ENCODE data around the gene P2RY12. TPM values are rescaled to one million over a fixed set of nuclear protein-coding genes. Genes with fewer than 3 reads are reported as not detected.

P2RY12 gene
- polyA plus RNA-seq, 2 of the 4 experiments (the other 2 are of a cell fraction), result not detected

- POLR2A ChIA-PET, result no interaction called here
Measured at GRCh38 chr3:151290673-151291072, 93.9 kb downstream of the P2RY12 start.

More at GRCh38 chr3:151290673-151291072, 93.9 kb downstream of the P2RY12 start:
- peak in 1 of 2 experiments; percentile 48 for DNase-seq (ENCODE audit: low read depth in 1 of 2, low spot score in 1 of 2)
- no peak overlapping the region for H3K4me3 ChIP-seq
- 7% methylated on average over 3 of the region's 3 CpGs for WGBS (ENCODE audit: missing lambda C conversion rate)
- CTCF ChIA-PET, result interaction anchor here (0.7 to 3.5 kb wide), 10 partner anchors 10 to 1306 kb away, joined by 3 to 18 read pairs (median 6); no protein-coding TSS in a partner anchor
- peak; percentile 47 to 54; a peak in 1 of 6 replicates for ATAC-seq
- no peak overlapping the region for H3K4me2 ChIP-seq
- no peaks in the 10 kb centered on the region for H3K4me1 ChIP-seq
- TF ChIP-seq TFCP2L1 (CRISPR knock-in tag; IDR thresholded peaks at IDR 0.05) (no peak), JUNB (IDR thresholded peaks at IDR 0.05) (no peak), CBX8 (IDR thresholded peaks at IDR 0.05) (no peak), CHD2 (IDR thresholded peaks at IDR 0.05; ENCODE audit: low read length, partially characterized antibody) (no peak), NPAS2 (CRISPR knock-in tag; IDR thresholded peaks at IDR 0.05; ENCODE audit: borderline replicate concordance) (no peak), HOXB5 (CRISPR knock-in tag; IDR thresholded peaks at IDR 0.05) (no peak), SMC3 (IDR thresholded peaks at IDR 0.05) (peak; percentile 90), JUN (IDR thresholded peaks at IDR 0.05) (no peak), HOXA7 (CRISPR knock-in tag; IDR thresholded peaks at IDR 0.05) (no peak), USF2 (IDR thresholded peaks at IDR 0.05) (no peak), RAD21 (conservative IDR thresholded peaks at IDR 0.05 in 1 of 2, IDR thresholded peaks at IDR 0.05 in 1 of 2) (peak; percentile 92 to 94), HES2 (IDR thresholded peaks at IDR 0.05) (no peak), E2F6 (IDR thresholded peaks at IDR 0.05; ENCODE audit: borderline replicate concordance, low read depth) (no peak), MAZ (IDR thresholded peaks at IDR 0.05; ENCODE audit: borderline replicate concordance, low read depth, low read length) (no peak), ELK1 (IDR thresholded peaks at IDR 0.05; ENCODE audit: low read depth, low read length) (no peak), GATA3 (IDR thresholded peaks at IDR 0.05; ENCODE audit: borderline replicate concordance) (no peak), RFX5 (IDR thresholded peaks at IDR 0.05) (no peak), FOSB (CRISPR knock-in tag; IDR thresholded peaks at IDR 0.05) (no peak), NR3C1 (IDR thresholded peaks at IDR 0.05) (no peak), PHF8 (IDR thresholded peaks at IDR 0.05; ENCODE audit: borderline replicate concordance, low read depth) (no peak), FOSL2 (IDR thresholded peaks at IDR 0.05) (no peak), FOSL2 (CRISPR knock-in tag; IDR thresholded peaks at IDR 0.05) (no peak), HMGXB4 (CRISPR knock-in tag; IDR thresholded peaks at IDR 0.05; ENCODE audit: borderline replicate concordance) (no peak), ZSCAN20 (CRISPR knock-in tag; IDR thresholded peaks at IDR 0.05) (no peak), CTCF (IDR thresholded peaks at IDR 0.05) (peak; percentile 89)
- H3K9me3 ChIP-seq, result no peaks in the 10 kb centered on the region
- peak; percentile 78 for FAIRE-seq
- no peak overlapping the region for H3K27ac ChIP-seq
